Activated naive CD8-positive, alpha-beta T cell treated with anti-CD3 and anti-CD28 coated beads, Interleukin-2, amount 50 U/mL, for 24 hours (primary cell): Measurements from ENCODE around the gene VGF.
A peak's percentile ranks its signal among the peaks of the same experiment; 100 is the strongest.

Experiments
- ATAC-seq: fragments of 150-1000 bp; cut with Tn5 transposase; one replicate; pipeline ENCODE4 v1.10.0; 2021
- DNase-seq: peaks from one replicate; pipeline ENCODE4 v3.0.0; 2021
- H3K27ac Mint-ChIP-seq: one replicate; pipeline ENCODE4 v1.8.0; 2021; ENCODE audit warnings: mild to moderate bottlenecking, mixed read lengths
- H3K27me3 Mint-ChIP-seq: one replicate; pipeline ENCODE4 v1.8.0; 2021; ENCODE audit warnings: mixed read lengths
- H3K36me3 Mint-ChIP-seq: one replicate; pipeline ENCODE4 v1.8.0; 2021; ENCODE audit warnings: low read depth, mixed read lengths
- H3K4me1 Mint-ChIP-seq: one replicate; pipeline ENCODE4 v1.8.0; 2021; ENCODE audit warnings: mixed read lengths
- H3K4me3 Mint-ChIP-seq: one replicate; pipeline ENCODE4 v1.8.0; 2021; ENCODE audit warnings: mild to moderate bottlenecking, moderate library complexity, mixed read lengths
- H3K9me3 Mint-ChIP-seq: one replicate; pipeline ENCODE4 v1.8.0; 2021; ENCODE audit warnings: mixed read lengths

VGF gene

DNA sequence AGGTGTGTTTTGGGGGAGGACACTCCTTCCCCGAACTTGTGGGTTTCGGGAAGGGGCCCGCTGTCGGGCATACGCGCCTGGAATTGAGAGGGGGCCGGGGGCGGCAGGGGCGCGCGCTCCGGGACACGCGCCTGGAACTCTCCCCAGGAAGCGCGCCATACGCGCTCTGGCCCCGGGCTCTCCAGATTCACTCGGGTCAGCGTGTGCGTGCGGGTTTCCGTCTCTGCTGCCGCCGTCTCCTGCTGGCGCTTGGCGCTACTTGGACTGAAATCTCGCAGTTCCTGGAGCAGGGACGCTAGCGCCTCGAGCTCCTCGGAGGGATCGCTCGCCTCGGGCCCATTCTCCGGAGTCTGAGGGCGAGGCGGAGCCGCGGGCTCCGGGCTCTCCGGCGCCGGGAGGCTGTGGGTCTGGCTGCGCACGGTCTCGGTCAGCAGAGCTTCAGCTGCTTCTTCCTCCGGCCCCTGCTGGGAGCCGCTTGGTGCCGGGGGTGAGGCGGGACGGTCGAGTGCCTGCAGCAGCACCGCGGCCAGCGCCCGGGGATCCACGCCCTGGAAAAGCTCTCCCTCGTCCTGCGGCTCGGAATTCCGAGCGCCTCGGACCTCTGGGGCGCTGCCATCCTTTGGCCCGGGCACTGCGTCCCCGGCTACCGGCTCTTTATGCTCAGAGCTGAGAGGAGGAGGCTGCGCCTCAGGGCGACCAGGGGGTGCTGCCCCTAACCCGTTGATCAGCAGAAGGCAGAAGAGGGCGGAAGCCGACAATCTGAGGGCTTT, 1.1 kb downstream of the VGF start:
- H3K4me3 Mint-ChIP-seq: no peak overlapping the region
- peaks cover 53% of the 10 kb centered on the region for H3K27me3 Mint-ChIP-seq
- H3K27ac Mint-ChIP-seq: no peak overlapping the region
- peaks cover 3% of the 10 kb centered on the region for H3K36me3 Mint-ChIP-seq
- DNase-seq (no peak), ATAC-seq (no peak)
- H3K9me3 Mint-ChIP-seq: no peaks in the 10 kb centered on the region
- H3K4me1 Mint-ChIP-seq: peaks cover 48% of the 10 kb centered on the region

DNA sequence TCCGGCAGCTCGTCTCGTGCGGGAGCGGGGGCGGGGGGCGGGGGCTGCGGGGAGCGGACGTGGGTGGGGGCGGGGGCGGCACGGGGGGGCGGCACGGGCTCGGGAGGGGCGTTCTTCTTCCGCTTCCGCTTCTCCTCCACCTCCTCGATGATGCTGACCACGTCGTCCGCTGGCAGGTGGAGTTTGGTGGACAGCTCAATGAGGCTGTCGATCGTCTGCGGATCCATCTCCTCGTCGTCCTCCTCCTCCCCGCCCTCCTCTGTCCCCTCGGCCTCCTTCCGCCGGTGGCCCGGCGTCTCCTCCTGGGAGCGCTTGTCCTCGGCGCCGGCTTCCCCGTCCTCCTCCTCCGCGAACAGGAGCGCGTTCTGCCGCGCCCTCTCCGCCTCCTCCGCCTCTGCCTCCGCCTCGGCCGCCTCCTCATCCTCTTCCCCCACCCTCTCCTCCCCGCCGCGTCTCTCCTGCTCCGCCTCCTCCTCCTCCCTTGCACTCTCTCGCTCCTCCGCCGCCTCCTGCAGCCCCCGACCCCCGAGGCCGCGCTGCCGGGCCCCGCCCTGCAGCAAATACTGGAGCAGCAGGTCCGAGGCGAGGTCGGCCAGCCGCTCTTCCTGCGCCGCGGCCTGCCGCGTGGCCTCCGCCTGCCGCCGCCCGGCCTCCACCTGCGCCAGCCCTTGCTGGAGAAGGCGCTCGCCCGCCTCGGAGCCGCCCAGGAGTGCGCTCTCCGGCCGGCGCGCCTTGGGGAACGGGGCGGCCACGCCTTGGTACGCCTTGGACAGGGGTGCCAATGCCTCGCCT, 1.9 kb downstream of the VGF start:
- Mint-ChIP-seq H3K9me3 (no peaks in the 10 kb centered on the region), H3K4me1 (peaks cover 40% of the 10 kb centered on the region), H3K27me3 (peaks cover 48% of the 10 kb centered on the region), H3K4me3 (peak overlapping the region; percentile 56), H3K27ac (no peak overlapping the region), H3K36me3 (peaks cover 2% of the 10 kb centered on the region)
- DNase-seq: no peak
- no peak for ATAC-seq

DNA sequence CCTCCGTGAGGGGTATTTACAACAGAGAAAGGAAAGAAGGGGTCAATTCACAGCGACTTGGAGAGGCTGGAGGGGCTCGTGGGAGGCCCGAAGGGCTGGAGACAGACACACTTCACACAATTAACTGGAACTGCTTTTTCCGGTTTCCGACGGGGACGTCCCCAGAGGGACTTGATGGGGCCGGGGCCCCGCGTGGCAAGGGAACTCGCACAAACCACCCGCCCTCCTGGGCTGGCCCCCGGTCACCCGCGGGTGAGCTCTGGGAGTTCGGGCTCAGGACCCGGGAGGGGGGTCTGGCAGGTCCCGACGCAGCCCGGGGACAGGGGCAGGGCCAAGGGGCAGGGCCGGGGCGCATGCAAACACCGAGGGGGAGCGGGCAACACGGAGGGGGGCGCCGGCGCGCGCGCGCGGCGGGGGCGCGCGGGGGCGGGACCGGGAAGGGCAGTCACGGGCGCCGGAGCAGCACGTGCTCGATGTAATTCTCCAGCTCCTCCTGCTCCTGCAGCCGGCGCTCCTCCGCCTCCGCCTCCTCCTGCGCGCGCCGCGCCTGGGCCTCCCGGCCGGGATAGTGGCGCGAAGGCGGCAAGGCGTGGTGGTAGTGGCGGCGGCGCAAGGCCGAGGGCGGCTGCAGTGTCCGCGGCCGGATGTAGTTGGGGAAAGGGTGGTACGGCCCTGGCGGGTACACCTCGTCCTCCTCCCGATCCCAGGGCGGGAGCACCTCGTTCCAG, 2.7 kb downstream of the VGF start:
- no peak for DNase-seq
- Mint-ChIP-seq H3K36me3 (peaks cover 2% of the 10 kb centered on the region), H3K4me1 (peaks cover 36% of the 10 kb centered on the region), H3K27me3 (peaks cover 41% of the 10 kb centered on the region), H3K4me3 (peak overlapping the region; percentile 65), H3K9me3 (no peaks in the 10 kb centered on the region), H3K27ac (no peak overlapping the region)
- no peak for ATAC-seq

DNA sequence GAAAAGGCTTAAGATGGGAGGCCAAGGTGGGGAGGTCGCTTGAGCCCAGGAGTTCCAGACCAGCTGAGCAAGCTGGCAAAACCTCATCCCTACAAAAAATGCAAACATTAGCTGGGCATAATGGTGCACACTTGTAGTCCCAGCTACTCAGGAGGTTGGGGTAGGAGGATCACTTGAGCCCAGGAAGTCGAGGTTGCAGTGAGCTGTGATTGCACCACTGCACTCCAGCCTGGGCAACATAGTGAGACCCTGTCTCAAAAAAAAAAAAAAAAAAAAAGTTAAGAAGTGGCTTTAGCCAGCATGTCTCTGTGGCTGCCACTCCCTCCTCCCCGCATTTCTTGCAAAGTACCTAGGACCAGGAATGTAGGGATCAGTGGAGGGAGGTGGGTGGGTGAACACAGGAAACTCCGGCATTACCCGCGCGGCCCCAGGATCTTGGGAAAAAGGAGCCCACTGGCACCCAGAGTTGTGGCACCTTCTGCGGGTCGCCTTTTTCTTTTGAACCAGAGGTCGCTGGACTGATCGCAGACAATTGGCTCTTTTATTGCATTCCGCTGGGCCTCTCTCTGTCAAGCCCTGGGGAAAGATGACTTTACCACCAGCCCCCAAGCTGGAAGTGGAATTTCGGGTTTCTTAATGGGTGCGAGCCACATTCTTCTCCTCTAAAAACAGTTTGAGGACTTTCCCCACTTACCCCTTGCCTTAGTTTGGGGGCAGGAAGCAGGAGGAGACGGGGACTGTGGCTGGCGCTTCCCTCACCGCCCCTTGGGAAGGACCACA, 3.5 kb downstream of the VGF start:
- peak overlapping the region; percentile 65 for H3K4me3 Mint-ChIP-seq
- H3K27ac Mint-ChIP-seq: no peak overlapping the region

DNA sequence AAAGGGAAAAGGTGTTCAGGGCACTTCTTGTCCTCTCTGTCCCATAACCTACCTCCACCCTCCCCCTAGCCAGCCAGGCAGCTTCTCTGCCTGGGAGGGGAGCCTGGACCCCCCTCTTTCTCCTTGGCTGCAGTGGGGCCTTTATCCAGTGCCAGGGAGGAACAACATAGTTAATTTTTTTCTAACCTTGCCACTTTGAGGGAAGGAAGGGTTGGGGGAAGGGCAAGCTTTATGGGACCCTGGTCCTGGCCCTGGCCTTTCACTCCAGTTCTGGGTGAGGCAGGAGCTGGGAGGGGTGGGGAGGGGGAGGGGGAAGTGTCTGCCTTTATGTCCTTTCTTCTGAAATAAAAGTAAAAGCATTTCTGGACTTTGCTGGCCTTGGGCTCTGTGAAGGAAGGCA, 4.5 kb downstream of the VGF start:
- Mint-ChIP-seq H3K9me3 (no peaks in the 10 kb centered on the region), H3K27me3 (peaks cover 25% of the 10 kb centered on the region), H3K4me1 (peaks cover 21% of the 10 kb centered on the region), H3K36me3 (peaks cover 2% of the 10 kb centered on the region), H3K27ac (no peak overlapping the region), H3K4me3 (no peak overlapping the region)
- ATAC-seq (no peak), DNase-seq (no peak)

More for the DNA sequence above, 3.5 kb downstream of the VGF start:
- Mint-ChIP-seq H3K36me3 (peaks cover 2% of the 10 kb centered on the region), H3K9me3 (no peaks in the 10 kb centered on the region), H3K27me3 (peaks cover 32% of the 10 kb centered on the region), H3K4me1 (peaks cover 27% of the 10 kb centered on the region)
- ATAC-seq: no peak
- DNase-seq: no peak

DNA sequence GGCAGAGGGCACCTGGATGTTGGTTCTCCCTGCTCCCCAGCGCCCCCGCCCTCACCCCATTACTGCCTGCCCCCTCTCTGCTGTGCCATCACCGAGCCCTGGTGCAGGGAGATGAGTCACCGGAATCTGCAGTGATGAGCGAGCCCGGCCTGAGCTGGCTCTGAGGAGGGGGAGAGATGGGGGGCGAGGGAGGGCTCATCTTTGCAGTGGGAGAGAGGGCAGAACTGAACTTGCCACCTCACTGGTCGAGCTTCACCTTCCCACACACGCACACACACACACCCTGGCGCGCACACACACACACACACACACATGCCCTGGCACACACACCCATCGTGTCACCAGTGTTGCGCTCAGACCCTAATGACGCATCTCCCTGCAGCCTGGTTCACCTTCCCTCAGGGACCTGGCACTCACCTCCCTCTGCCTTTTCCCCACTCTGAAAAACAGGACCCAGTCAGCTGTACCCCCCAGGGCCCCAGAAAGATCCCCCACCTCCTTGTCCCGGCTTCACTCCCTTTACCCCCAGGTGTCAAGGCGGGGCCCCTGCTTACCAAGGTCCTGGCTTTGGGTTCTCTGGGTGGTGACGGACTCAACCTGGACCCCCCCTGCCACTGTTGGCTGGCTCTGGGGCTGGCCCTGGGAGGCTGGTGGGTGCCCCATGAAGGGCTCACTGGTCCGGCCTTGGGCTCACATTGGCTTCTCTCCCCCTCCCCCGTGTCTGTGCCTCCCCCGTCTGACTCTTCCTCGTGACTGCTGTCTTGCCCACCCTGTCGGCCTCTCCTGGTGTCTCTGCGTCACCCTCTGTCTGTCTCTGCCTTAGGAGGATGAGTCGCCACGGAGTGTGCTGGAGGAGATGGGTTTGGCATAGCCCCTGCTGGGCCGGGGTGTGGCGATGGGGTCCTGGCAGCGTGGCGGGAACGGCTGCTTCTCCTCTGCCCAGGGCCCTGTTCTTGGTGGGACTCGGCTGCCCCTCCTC, 5.4 kb downstream of the VGF start:
- peaks cover 15% of the 10 kb centered on the region for H3K27me3 Mint-ChIP-seq
- peaks cover 2% of the 10 kb centered on the region for H3K36me3 Mint-ChIP-seq
- H3K27ac Mint-ChIP-seq: no peak overlapping the region
- H3K4me1 Mint-ChIP-seq: peaks cover 18% of the 10 kb centered on the region
- H3K9me3 Mint-ChIP-seq: no peaks in the 10 kb centered on the region
- no peak overlapping the region for H3K4me3 Mint-ChIP-seq
- no peak for ATAC-seq
- DNase-seq: no peak

DNA sequence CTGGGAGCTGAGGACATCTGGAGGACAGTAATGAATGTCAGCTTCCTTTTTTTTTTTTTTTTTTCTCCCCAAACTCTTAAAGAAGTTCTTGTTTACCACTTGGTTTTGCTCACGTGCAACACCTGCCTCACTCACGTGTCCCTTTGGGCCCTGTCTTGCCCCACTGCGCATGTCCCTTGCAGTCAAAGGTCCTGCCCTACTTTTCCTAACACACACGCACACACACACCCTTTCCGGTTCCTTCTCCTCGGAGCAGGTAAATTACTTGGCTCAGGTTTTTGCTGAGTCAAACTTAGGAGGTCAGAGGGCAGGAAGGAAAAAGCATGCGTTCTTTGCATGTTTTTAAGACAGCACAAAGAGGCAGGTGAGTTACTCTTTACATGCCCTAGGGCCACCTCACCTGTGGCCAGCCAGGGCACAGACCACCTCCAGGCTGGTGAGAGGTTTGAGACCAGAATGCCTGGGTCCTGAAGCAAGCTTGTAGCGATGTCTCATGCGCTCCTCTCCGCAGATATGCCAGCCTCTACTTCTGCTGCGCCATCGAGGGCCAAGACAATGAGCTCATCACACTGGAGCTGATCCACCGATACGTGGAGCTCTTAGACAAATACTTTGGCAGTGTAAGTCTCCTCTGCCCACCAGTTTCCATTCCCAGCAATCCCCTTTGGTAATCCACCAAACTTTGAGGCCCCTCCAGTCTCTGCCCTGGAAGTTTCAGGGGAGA, 8.3 kb downstream of the VGF start:
- H3K9me3 Mint-ChIP-seq: peaks cover 3% of the 10 kb centered on the region
- H3K4me3 Mint-ChIP-seq: no peak overlapping the region
- peaks cover 10% of the 10 kb centered on the region for H3K4me1 Mint-ChIP-seq
- H3K27me3 Mint-ChIP-seq: peaks cover 7% of the 10 kb centered on the region
- no peak for ATAC-seq
- peaks cover 2% of the 10 kb centered on the region for H3K36me3 Mint-ChIP-seq
- no peak for DNase-seq
- no peak overlapping the region for H3K27ac Mint-ChIP-seq

DNA sequence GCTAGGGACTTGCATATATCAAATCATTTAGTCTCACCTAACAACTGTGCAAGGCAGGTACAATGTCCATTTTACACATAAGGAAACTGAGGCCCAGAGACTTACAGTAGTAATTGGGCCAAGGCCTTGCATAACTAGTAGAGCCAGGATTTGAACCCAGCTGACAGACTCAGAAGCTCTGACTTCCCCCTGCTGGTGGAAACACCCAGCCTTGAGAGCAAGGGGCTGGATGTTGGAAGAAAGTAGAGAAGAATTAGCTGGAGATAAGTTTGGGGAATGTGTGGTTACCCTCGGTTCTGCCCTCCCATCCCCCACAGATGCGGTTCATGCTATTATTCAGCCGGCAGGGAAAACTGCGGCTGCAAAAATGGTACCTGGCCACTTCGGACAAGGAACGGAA, 9.1 kb downstream of the VGF start:
- Mint-ChIP-seq H3K36me3 (peaks cover 2% of the 10 kb centered on the region), H3K9me3 (peaks cover 3% of the 10 kb centered on the region), H3K4me1 (peaks cover 10% of the 10 kb centered on the region), H3K4me3 (no peak overlapping the region), H3K27ac (no peak overlapping the region), H3K27me3 (peaks cover 4% of the 10 kb centered on the region)
- no peak for DNase-seq
- no peak for ATAC-seq

DNA sequence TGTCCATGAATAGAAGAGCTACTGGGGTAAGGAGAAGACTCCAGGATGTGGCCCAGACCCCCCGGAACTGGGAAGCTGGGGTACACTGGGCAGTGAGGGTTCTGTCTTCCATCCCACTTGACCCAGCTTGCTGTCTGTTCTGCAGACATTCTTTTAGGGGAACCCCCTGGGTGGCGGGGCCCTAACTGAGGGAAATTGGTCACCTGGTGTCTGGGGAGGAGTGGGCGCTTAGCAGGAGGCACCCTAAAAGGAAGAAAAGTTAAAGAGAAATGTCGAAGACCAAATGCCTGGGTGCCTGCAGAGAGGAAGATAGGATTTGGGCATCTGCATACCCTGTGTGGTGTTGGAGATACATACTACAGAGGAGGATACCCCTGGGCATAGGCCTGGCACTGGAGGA, 10.1 kb downstream of the VGF start:
- H3K9me3 Mint-ChIP-seq: peaks cover 3% of the 10 kb centered on the region
- peaks cover 5% of the 10 kb centered on the region for H3K27me3 Mint-ChIP-seq
- peak overlapping the region; percentile 75 for H3K4me3 Mint-ChIP-seq
- DNase-seq (no peak), ATAC-seq (no peak)
- peaks cover 2% of the 10 kb centered on the region for H3K36me3 Mint-ChIP-seq
- peaks cover 10% of the 10 kb centered on the region for H3K4me1 Mint-ChIP-seq
- no peak overlapping the region for H3K27ac Mint-ChIP-seq

DNA sequence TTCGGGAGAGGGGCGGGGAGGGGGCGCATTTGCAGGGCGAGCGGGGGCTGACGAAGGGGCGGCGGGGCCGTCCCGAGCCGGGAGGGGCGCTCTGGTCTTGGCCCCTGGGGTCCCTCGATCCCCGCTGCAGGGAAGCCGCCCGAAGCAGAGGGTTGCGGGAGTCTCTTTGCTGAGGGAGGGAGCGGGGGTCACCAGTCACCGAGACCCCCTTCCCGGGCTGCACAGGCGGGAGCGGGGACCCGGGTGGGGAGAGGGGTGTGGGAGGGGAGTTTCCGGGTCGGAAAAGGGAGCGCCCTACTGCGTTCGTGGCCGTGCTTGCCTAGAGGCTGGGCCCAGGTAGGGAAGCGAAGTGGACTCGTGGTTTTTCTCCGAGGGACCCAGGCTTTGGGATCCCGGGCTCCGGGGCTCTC, 10.7 kb downstream of the VGF start:
- Mint-ChIP-seq H3K27me3 (peaks cover 6% of the 10 kb centered on the region), H3K9me3 (peaks cover 3% of the 10 kb centered on the region), H3K36me3 (no peaks in the 10 kb centered on the region), H3K4me1 (peaks cover 10% of the 10 kb centered on the region), H3K27ac (no peak overlapping the region), H3K4me3 (peak overlapping the region; percentile 75)
- ATAC-seq (no peak), DNase-seq (peak; percentile 22)

DNA sequence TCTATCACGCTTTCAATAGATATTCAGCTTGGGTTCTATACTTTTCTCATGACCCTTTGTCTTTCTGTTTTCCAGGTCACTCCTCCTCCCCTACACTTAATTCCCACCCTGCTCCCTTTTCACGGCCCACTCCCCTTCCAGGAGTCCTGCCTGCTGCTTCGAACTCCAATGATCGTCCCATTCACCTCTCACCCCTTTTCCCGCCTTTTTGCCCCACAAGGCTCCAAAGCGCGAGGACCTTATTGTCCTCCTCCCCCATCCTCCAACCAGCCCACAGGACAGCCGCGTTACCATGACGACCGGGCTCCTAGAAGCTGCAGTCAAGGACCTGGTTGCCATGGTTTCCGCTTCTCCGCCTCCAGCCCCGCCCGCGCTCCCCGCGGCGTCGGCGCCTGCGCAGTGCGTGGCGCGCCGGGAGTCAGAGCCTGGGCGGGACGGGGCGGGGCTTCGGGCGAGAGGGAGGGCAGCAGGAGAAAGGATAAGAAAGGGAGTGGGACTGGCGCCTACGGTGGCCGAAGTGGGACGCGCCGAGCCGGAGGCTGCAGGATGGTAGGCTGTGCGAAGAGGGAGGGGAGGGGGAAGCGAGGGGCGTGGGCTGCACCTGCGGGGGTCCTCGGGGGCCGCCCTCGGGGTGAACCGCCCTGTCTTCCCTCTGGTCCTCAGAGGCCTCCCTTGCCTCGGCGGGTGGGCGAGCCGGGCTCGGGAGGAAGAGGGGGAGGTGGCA, 11.2 kb downstream of the VGF start, which contains the start of gene AP1S1:
Gene AP1S1, plus strand, starts transcription at position 508 of the 724 bp plus-strand sequence. Its CDS starts 39 bp downstream, at position 547.
- ATAC-seq: peak; percentile 82
- Mint-ChIP-seq H3K27ac (peak within 1 kb of the TSS; percentile 75), H3K4me3 (peak within 1 kb of the TSS; percentile 75), H3K27me3 (peaks cover 11% of the 10 kb centered on the region), H3K4me1 (peaks cover 10% of the 10 kb centered on the region), H3K9me3 (peaks cover 3% of the 10 kb centered on the region), H3K36me3 (no peaks in the 10 kb centered on the region)
- DNase-seq: peak; percentile 92

DNA sequence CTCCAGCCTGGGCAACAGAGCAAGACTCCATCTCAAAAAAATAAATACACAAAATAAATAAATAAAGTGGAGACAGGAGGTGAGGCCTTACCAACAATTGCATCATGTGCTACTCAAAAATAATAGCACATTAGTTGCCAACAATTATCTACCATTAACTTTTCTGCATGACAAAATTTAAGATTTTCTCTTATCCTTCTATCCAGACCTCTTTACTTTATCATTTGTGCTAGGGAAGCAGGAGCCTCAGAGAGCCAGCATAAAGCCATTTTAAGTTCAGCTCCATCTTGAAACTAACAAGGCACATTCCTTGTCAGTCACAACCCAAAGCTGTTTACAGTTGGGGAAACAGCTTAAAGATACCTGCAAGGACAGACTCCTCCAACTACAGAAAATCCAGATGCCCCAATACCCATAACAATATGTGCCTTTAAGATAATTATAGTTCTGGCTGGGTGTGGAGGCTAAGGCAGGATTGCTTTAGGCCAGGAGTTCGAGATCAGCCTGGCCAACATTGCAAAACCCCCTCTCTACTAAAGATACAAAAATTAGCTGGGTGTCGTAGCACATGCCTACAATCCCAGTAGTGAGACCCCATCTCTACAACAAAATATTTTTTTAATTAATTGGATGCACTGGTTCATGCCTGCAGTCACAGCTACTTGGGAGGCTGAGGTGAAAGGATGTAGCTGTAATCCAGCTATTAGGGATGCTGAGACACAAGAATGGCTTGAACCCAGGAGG, 13.3 kb downstream of the VGF start:
- Mint-ChIP-seq H3K4me1 (peaks cover 15% of the 10 kb centered on the region), H3K4me3 (no peak overlapping the region), H3K36me3 (no peaks in the 10 kb centered on the region), H3K27ac (no peak overlapping the region), H3K9me3 (peaks cover 3% of the 10 kb centered on the region), H3K27me3 (peaks cover 24% of the 10 kb centered on the region)
- no peak for DNase-seq
- ATAC-seq: no peak
